Effector memory CD8-positive, alpha-beta T cell (primary cell): Measurements from ENCODE around the gene KRTAP1-3.
"Not testable (repeated sequence)": the region's sequence is repeated elsewhere in the genome, so short reads cannot be mapped to it uniquely, and the experiment has no call there.

Source experiments
- ATAC-seq: fragments of 150-1000 bp; cut with Tn5 transposase; replicated peaks from 2 replicates; pipeline ENCODE4 v1.10.0; 2021; ENCODE audit warnings: mild to moderate bottlenecking, moderate library complexity
- DNase-seq, 3 experiments: peaks; one replicate each; pipeline ENCODE4 v3.0.0; 2021
- H3K27ac Mint-ChIP-seq, 2 donors: one replicate each; pipeline ENCODE4 v1.8.0; 2022; ENCODE audit warnings: mild to moderate bottlenecking in 2 of 2, mixed read lengths in 2 of 2, moderate library complexity in 2 of 2
- H3K27me3 Mint-ChIP-seq, 2 donors: one replicate each; pipeline ENCODE4 v1.8.0; 2022; ENCODE audit warnings: mixed read lengths in 2 of 2
- H3K36me3 Mint-ChIP-seq: one replicate; pipeline ENCODE4 v1.8.0; 2022; ENCODE audit warnings: mild to moderate bottlenecking, moderate library complexity, mixed read lengths; ENCODE audit not compliant: insufficient read depth
- H3K4me1 Mint-ChIP-seq, 2 donors: one replicate each; pipeline ENCODE4 v1.8.0; 2022; ENCODE audit warnings: low read depth in 2 of 2, mixed read lengths in 2 of 2
- H3K4me3 Mint-ChIP-seq, 2 donors: one replicate each; pipeline ENCODE4 v1.8.0; 2022; ENCODE audit warnings: mild to moderate bottlenecking in 2 of 2, mixed read lengths in 2 of 2, moderate library complexity in 2 of 2
- H3K9me3 Mint-ChIP-seq, 2 donors: one replicate each; pipeline ENCODE4 v1.8.0; 2022; ENCODE audit warnings: mixed read lengths in 2 of 2

KRTAP1-3 gene

DNA sequence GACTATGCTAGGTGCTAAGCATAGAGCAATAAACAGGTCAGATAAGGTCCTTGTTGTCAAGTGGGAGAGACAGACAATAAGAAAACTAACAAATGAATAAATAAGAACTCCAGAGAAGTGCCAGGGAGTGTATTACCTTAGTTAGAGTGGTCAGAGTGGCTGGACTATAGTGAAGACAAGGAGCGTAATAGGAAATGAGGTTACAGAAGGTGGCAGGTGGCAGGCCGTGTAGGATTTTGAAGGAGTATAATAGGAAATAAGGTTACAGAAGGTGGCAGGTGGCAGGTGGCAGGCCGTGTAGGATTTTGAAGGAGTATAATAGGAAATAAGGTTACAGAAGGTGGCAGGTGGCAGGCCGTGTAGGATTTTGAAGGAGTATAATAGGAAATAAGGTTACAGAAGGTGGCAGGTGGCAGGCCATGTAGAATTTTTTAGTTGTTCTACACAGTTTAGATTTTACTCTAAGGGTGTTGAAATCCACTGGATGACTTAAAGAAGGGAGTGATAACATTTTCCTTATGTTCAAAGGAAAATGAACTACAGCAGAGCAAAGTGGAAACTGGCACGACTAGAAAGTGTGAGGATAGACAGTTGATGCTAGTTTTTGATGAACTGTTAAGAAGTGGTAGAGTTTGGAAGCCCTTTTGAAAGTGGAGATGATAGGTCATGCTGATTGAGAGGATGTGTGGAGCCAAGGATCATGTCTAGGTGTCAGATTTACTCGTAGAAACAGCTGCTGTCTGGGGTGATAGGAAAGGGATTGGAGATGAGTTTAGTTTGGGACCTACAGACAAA, 22.2 kb downstream of the KRTAP1-3 start:
- ATAC-seq: no peak
- H3K9me3 Mint-ChIP-seq: no peaks in the 10 kb centered on the region

DNA sequence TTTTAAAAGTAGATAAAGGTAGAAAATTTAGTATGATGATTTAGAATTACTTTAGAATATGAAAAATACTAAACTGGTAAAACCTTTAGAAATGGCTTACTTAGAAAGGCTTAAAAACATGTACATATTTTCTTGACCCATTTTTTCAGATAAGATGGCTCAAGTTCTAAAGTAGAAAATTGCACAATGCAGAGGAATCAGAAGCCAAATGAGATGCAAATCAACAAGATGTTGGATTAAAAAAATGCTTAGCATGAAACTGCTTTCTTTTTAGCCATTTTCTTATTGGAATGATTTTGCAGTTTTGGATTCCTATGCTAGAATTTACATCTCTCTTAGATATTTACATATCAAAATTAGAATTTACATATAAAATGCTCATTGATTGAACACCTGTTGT, 24.2 kb downstream of the KRTAP1-3 start:
- H3K27me3 Mint-ChIP-seq: peaks cover 15 to 26% of the 10 kb centered on the region in 2 donors
- H3K27ac Mint-ChIP-seq: no peak overlapping the region
- no peaks in the 10 kb centered on the region for H3K4me1 Mint-ChIP-seq
- DNase-seq (no peak), ATAC-seq (no peak)
- H3K36me3 Mint-ChIP-seq: no peaks in the 10 kb centered on the region
- H3K9me3 Mint-ChIP-seq: no peaks in the 10 kb centered on the region
- H3K4me3 Mint-ChIP-seq: no peak overlapping the region

More for the DNA sequence above, 22.2 kb downstream of the KRTAP1-3 start:
- H3K4me3 Mint-ChIP-seq: no peak overlapping the region
- no peak overlapping the region for H3K27ac Mint-ChIP-seq
- peaks cover 23 to 44% of the 10 kb centered on the region in 2 donors for H3K27me3 Mint-ChIP-seq
- DNase-seq: no peak
- H3K4me1 Mint-ChIP-seq: no peaks in the 10 kb centered on the region
- no peaks in the 10 kb centered on the region for H3K36me3 Mint-ChIP-seq

DNA sequence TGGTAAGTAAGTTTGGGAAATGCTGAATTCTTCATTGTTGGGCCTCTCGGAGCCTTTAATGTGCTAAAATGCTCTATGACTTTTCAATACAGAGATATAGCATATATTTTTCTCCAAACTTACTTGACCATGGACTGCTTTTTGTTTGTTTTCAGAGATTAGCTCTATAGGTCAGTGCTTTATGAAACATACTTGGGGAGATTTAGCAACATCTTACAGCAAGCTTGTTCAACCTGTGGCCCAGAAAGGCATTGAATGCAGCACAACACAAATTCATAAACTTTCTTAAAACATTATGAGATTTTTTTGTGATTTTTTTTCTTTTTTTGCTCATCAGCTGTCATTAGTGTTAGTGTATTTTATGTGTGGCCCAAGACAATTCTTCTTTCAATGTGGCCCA, 24.7 kb downstream of the KRTAP1-3 start:
- Mint-ChIP-seq H3K27me3 (peaks cover 10 to 20% of the 10 kb centered on the region in 2 donors), H3K4me3 (no peak overlapping the region), H3K4me1 (no peaks in the 10 kb centered on the region), H3K9me3 (no peaks in the 10 kb centered on the region), H3K36me3 (no peaks in the 10 kb centered on the region), H3K27ac (no peak overlapping the region)
- no peak for ATAC-seq
- no peak for DNase-seq

DNA sequence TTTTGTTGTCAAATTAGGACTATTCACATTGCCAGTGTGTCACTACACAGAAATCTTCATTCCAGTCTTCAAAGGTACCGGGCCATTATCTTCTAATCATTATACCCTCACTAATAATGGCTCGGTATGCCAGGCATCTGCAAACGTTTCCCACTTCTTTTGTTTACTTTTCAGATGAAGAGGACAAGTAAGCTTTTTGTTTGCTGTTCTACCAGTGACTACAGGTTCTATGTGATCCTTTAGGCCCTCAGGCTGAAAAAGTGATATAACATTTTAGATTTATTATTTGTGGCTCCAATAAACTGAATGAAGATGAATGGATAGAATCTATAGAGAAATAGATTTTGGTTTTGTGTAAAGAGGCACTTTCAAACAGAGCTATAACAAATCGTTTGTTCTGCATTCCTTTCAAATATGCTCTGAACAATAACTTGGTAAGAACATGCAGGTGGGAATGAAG, 25.3 kb downstream of the KRTAP1-3 start:
- no peak overlapping the region for H3K27ac Mint-ChIP-seq
- no peaks in the 10 kb centered on the region for H3K9me3 Mint-ChIP-seq
- peaks cover 7 to 23% of the 10 kb centered on the region in 2 donors for H3K27me3 Mint-ChIP-seq
- H3K4me1 Mint-ChIP-seq: no peaks in the 10 kb centered on the region
- ATAC-seq (no peak), DNase-seq (no peak)
- no peaks in the 10 kb centered on the region for H3K36me3 Mint-ChIP-seq
- no peak overlapping the region for H3K4me3 Mint-ChIP-seq

DNA sequence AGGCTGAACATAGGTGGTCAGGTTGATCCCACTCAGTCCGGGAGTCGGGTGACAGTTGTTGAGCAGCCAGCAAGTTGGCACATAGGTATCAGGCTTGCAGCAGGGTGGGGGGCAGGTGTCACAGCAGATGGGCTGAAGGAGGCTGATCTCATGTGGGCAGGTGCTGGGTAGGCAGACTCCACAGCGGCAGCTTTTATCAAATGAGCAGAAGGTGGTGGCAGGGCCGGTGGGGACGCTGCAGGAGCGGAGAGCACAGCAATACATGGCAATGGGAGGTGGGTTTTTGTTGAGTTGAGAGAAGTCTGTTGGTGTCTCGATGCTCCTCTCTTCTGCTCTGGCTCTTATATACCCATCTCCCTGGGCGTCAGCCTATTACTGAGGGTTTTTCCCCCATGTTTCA, 25.9 kb downstream of the KRTAP1-3 start, which contains the start of gene KRTAP3-1:
TSS of gene KRTAP3-1 (minus strand) at position 318 of the 400 bp plus-strand sequence. CDS start at position 264, 54 bp downstream.
- Mint-ChIP-seq H3K9me3 (no peaks in the 10 kb centered on the region), H3K27me3 (peaks cover 12 to 28% of the 10 kb centered on the region in 2 donors), H3K4me1 (no peaks in the 10 kb centered on the region), H3K4me3 (no peak within 1 kb of the TSS), H3K36me3 (no peaks in the 10 kb centered on the region), H3K27ac (no peak within 1 kb of the TSS)
- no peak for ATAC-seq
- no peak for DNase-seq

DNA sequence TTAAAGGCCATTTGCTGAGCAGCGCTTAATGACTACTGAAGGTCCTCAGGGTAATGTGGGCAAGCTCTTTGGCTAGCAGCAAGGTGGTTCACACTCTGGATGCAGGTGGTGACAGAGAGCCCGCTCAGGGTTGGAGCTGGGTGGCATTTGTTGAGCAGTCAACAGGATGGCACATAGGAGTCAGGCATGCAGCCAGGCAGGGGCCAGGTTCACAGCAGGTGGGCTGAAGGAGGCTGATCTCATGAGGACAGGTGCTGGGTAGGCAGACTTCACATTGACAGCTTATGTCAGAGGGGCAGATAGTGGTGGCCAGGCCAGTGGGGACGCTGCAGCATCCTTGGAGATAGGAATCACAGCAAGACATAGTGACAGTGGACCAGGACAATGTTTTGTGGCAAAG, 30.3 kb downstream of the KRTAP1-3 start:
- Mint-ChIP-seq H3K27me3 (peaks cover 45 to 54% of the 10 kb centered on the region in 2 donors), H3K36me3 (no peaks in the 10 kb centered on the region), H3K4me1 (no peaks in the 10 kb centered on the region), H3K27ac (no peak overlapping the region), H3K9me3 (no peaks in the 10 kb centered on the region), H3K4me3 (no peak overlapping the region)
- ATAC-seq: no peak
- no peak for DNase-seq

DNA sequence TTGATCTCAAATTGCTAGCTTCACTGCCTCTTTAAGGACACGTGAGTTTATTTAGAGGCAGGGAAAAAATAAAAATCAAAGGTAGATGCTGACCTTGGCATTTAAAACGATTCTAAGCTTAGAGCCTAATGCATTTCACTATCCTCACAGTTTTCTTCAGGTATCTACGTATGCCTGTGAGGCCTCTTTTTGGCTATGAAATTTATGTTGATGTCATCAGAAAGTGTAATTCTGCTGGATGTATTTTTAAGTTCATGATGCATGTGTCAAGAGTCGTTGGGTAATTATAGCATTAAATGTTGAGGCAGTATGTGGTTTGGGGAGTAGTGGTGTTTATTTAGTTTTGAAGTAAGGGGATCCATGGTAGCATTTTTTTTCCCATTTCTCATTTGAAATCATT, 30.7 kb downstream of the KRTAP1-3 start:
- ATAC-seq (no peak), DNase-seq (no peak)
- H3K36me3 Mint-ChIP-seq: no peaks in the 10 kb centered on the region
- no peaks in the 10 kb centered on the region for H3K4me1 Mint-ChIP-seq
- H3K27me3 Mint-ChIP-seq: peaks cover 50 to 56% of the 10 kb centered on the region in 2 donors
- no peaks in the 10 kb centered on the region for H3K9me3 Mint-ChIP-seq
- no peak overlapping the region for H3K4me3 Mint-ChIP-seq
- H3K27ac Mint-ChIP-seq: no peak overlapping the region

DNA sequence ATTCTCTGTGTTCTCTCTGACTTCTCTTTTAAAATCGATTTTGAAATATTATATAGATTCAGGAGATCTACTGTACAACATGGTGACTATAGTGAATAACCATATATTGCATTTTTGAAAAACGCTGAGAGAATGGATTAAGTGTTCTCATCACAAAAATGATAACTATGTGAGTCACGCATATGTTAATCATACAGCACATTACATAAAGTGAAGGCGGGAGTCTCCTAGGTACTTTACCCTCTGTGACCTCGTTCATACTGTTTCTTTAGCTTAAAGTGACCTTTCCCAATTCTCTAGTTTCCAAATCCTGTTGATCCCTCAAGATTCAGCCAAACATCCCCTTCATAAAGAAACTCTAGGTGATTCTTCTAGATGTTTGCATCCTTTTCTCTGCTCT, 31.9 kb downstream of the KRTAP1-3 start:
- Mint-ChIP-seq H3K27ac (no peak overlapping the region), H3K9me3 (no peaks in the 10 kb centered on the region), H3K4me1 (no peaks in the 10 kb centered on the region), H3K36me3 (no peaks in the 10 kb centered on the region), H3K27me3 (peaks cover 54 to 61% of the 10 kb centered on the region in 2 donors), H3K4me3 (no peak overlapping the region)
- DNase-seq: no peak
- no peak for ATAC-seq

DNA sequence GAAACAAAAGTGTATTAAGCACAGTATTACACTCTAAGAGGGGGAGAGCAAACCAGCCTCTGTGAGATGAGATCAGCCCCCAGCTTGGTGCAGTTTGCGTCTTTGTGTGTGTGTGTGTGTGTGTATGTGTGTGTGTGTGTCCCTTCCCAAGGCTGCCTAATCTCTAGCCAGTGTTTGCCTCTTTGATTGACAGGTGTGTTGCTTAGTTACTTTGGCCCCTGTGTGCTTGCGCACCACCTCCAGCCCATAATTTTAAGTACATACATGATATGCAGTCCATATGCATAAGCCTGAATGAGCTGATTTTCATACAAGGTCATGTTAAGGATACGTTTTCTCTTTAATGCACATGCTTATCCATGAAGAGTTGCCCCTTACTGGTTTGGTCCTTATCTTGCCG, 32.9 kb downstream of the KRTAP1-3 start:
- Mint-ChIP-seq H3K36me3 (no peaks in the 10 kb centered on the region), H3K4me3 (no peak overlapping the region), H3K27ac (no peak overlapping the region), H3K9me3 (no peaks in the 10 kb centered on the region), H3K27me3 (peaks cover 64 to 71% of the 10 kb centered on the region in 2 donors), H3K4me1 (no peaks in the 10 kb centered on the region)
- DNase-seq: no peak
- no peak for ATAC-seq

DNA sequence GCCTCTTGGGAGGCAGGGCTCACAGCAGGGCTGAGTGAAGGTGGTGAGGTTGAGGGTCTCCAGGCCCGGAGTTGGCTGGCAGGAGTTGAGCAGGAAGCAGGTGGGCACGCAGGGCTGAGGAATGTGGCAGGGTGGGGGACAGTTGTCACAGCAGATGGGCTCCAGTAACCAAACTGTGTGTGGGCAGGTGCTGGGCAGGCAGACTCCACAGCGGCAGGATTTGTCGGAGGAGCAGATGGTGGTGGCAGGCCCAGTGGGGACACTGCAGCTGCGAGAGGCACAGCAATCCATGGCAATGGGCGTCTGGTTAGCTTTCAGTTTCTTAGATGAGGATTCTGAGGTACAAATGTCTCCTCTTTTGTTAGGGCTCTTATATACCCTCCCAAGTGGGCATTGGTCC, 35.1 kb downstream of the KRTAP1-3 start, which contains the start of gene KRTAP3-2:
TSS of gene KRTAP3-2 (minus strand) at position 344 of the 400 bp plus-strand sequence. CDS start at position 291, 53 bp downstream.
- not testable (repeated sequence) for H3K27ac Mint-ChIP-seq, H3K4me1 Mint-ChIP-seq, DNase-seq, H3K4me3 Mint-ChIP-seq, H3K9me3 Mint-ChIP-seq, ATAC-seq, H3K36me3 Mint-ChIP-seq
- peaks cover 76 to 86% of the 10 kb centered on the region in 2 donors for H3K27me3 Mint-ChIP-seq

DNA sequence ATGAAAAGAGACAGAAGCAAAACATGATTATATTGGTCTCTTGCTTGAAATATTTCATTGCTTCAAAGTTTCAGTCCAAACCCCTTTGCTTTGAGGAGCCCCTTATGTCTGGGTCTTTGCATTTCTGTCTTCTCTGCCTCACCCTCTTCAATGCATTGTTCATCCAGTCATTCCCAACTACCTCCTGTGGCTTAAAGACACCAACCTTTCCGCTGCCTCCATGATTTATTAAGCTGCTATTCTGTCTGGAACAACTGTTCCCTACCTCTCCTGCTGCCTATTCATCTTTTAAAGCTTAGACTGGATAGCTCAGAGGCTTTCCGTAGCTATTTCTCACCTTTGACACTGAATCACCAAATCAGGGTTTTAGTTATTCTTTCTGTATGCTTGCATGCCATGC, 37.3 kb downstream of the KRTAP1-3 start:
- no peaks in the 10 kb centered on the region for H3K4me1 Mint-ChIP-seq
- ATAC-seq: no peak
- DNase-seq: no peak
- H3K36me3 Mint-ChIP-seq: no peaks in the 10 kb centered on the region
- peaks cover 83 to 84% of the 10 kb centered on the region in 2 donors for H3K27me3 Mint-ChIP-seq
- no peak overlapping the region for H3K4me3 Mint-ChIP-seq
- H3K9me3 Mint-ChIP-seq: no peaks in the 10 kb centered on the region
- H3K27ac Mint-ChIP-seq: no peak overlapping the region

DNA sequence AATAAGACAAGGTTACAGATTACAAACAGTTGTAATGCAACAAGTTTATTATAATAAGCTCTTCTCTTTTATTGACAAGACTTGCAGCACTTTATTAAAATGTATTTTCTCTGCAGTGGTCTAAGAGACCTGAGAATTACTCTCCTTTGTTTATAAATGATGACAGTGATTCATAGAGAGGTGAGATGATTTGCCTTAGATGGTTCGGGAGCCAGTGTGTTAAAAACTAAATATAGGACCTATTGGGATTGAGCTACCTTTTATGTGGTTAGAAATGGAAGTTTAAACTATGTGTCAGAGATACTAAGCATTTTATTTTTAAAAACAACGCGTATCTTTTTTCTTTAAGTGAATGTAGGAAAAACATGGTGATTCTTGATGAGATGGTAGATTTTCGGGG, 37.8 kb downstream of the KRTAP1-3 start:
- ATAC-seq: no peak
- DNase-seq: no peak
- Mint-ChIP-seq H3K4me1 (no peaks in the 10 kb centered on the region), H3K36me3 (no peaks in the 10 kb centered on the region), H3K4me3 (no peak overlapping the region), H3K27ac (no peak overlapping the region), H3K9me3 (no peaks in the 10 kb centered on the region), H3K27me3 (peaks cover 83 to 84% of the 10 kb centered on the region in 2 donors)

DNA sequence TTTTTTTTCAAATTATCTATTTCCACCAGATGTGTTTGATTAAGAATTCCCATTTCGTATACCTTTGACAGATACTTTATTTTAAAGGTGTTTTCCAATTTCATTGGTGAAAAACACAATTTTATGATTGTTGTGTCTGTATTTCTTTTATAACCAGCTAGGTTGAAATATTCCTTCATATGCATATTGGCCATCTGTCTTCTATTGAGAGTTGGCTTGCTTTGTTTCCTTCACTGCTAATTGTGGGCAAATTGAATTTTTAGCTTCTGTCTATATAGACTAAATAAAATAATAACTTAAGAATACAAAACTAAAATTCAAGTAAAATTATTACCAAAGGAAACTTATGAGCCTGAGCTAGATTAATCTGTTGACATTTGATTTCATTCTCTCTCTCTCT, 39.6 kb downstream of the KRTAP1-3 start:
- ATAC-seq: no peak
- Mint-ChIP-seq H3K4me1 (no peaks in the 10 kb centered on the region), H3K4me3 (no peak overlapping the region), H3K27ac (no peak overlapping the region), H3K27me3 (peaks cover 72 to 73% of the 10 kb centered on the region in 2 donors), H3K36me3 (no peaks in the 10 kb centered on the region), H3K9me3 (no peaks in the 10 kb centered on the region)
- no peak for DNase-seq

DNA sequence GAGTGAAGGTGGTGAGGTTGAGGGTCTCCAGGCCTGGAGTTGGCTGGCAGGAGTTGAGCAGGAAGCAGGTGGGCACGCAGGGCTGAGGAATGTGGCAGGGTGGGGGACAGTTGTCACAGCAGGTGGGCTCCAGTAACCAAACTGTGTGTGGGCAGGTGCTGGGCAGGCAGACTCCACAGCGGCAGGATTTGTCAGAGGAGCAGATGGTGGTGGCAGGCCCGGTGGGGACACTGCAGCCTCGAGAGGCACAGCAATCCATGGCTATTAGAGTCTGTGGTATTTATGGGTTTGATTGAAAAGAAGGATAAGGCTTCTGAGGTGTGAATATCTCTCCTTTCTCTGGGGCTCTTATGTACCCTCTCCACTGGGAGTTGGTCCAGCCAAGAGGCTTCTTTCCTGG, 40.8 kb downstream of the KRTAP1-3 start, which contains the start of gene KRTAP3-3:
TSS of gene KRTAP3-3 (minus strand) at position 326 of the 400 bp plus-strand sequence. CDS start at position 259, 67 bp downstream.
- no peak for DNase-seq
- no peak for ATAC-seq
- Mint-ChIP-seq H3K27ac (no peak within 1 kb of the TSS), H3K36me3 (no peaks in the 10 kb centered on the region), H3K4me1 (no peaks in the 10 kb centered on the region), H3K9me3 (no peaks in the 10 kb centered on the region), H3K4me3 (no peak within 1 kb of the TSS), H3K27me3 (peaks cover 59 to 62% of the 10 kb centered on the region in 2 donors)
